GM18508 (cell line): ENCODE data around the gene ATP1B4.

ENCODE experiments used
- ATAC-seq: cut with Tn5 transposase; IDR thresholded peaks from one replicate; pipeline ENCODE4 v1.9.1; 2021; ENCODE audit warnings: moderate number of reproducible peaks; ENCODE audit not compliant: insufficient read depth, unreplicated experiment

Gene ATP1B4

DNA sequence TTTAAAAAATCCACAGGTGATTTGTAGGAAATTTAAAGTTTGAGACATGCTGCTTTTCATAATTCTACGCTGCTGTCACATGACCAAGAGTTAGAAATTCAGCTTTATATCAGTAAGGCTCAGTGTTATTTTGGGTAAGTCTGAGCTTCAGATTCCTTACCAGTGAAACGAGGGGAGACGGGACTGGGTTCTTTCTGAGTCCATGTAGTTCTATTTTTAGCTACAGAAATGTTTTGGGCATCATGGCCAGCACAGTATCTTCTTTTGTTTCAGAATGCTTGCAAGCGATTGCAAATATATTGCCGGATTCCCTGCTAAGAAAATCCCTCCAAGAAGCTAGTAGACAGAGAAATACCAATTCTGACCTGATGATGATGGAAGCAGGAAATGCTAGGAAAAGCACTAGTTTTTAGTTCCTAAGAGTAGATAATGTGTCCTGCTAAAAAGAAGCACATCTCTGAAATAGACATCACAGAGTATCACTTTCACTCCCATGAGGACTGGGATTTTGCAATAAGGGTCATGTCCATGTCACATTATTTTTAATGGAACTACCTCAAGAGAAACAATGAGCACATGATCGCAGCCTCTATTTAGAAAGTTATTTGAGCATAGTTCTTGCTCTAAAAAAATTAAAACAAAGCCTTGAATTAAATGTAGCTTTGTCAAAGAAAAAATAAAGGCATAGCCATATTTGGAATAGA is 10.9 kb downstream of the ATP1B4 start:
- ATAC-seq = no peak

DNA sequence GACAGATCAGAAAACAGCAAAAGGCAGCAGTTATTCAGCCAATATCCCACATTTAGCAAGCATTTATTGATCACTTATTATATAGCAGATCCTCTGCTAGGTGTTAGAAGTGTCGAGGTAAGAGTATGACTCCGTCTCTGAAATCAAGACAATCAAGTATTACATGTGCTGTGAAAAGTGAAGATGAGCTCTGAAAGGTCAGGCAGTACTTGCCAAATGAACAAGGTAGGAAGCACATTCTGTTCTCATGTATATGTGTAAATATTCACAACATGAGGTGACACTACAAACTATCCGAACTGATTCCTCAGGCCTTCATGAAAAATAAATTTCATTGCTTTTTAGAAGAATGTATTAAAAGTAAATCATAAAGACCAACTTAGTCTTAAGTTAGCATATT is 15.3 kb downstream of the ATP1B4 start:
- ATAC-seq = no peak

DNA sequence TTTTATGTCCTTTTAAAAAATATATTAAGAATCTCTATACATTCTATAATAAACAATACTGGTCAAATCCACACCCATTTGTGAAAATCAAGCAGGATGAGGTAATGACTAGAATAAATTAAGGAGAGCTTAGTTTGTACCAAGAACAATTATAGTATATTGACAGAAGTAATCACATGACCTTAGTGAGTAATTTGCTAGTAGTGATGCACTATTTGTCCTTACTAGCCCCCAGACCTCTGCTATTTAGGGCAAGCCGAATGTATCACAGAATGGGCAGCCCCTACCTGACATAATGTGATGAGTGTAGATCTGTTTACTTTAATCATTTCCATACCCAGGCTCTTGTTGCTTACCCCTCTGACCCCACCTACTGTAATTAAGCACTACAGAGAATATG is 15.8 kb downstream of the ATP1B4 start:
- ATAC-seq = no peak

DNA sequence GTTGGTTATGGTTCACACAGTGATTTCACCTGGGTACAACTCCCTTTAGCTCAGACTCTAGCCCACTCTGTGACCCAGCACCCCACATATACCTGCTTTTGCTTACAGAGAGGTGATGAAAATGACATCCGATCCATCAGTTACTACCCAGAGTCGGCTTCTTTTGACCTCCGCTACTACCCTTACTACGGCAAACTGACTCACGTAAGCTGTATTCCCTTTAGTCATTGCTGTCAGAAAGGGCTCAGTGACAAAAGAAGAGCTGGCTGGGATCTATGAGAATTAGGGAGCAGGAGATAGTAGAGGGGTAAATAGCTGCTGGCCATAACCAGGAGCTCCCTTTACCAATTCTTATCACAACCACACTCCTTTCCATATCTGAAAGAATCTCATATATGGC is 16.7 kb downstream of the ATP1B4 start:
- ATAC-seq = no peak

DNA sequence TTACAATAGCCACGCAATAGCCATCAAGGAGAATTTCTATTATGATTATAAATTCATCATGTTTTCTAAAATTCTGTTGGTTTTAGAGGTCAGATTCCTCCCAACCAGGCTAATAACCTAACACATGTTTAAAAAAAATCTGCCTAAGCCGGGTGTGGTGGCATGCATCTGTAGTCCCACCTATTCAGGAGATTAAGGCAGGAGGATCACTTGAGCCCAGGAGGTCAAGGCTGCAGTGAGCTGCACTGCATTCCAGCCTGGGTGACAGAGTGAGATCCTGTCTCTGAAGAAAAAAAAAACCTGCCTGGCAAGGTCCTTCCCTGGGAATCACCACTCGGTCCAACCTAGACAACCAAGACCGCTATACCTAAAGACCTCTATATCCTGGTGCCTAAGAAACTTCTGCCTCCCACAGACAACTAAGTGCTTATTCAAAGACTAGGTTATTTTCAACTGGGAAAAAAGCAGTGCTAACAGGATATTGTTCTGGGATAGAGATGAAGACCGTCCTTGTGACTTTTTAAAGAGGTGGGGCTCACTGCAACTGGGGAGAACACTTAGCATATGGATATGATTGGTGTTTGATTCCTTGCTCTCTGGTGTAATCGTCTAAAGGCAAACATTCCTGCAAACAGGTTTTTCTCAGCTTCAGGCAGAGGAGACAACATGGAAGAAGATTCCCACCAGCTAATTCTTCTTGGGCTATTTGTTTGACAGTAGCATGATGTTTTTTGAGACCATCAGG is 18.2 kb downstream of the ATP1B4 start:
- ATAC-seq = no peak

DNA sequence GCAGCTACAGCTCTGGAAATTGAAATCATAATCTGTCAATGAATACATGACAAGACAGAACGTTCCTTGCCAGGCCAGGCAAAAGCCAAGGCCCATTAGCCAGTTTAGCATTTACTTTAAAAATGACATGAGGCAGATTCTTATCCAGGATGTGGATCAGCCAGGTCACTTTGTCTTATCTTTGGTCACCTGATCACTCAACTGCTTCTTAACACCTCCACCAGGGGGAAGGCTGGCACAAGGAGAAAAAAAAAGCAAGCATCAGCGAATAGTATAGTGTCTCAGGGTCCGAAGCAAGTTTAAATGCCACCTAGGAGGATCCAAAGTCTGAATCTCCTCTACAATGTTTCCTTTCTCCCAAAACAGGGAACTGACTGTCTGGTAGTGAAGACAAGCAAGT is 18.8 kb downstream of the ATP1B4 start:
- peak; percentile 65 for ATAC-seq

DNA sequence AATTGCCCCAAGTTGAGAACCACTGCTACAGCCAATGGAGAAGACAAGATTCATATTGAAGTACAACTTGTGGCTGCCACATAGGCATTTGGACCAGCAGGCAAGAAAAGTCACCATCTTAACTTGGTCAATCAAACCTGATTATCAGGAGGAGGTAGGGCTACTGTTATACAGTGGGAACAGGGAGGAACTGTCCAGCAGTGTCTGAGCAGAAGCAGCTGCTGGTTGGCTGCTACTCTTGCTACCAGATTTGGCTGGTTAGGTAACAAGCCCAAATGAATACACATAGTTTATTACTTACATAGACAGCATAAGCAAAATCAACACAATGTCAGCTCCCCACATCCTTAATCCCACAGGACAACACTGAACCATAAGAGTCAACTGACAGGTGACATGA is 39.4 kb downstream of the ATP1B4 start:
- no peak for ATAC-seq

DNA sequence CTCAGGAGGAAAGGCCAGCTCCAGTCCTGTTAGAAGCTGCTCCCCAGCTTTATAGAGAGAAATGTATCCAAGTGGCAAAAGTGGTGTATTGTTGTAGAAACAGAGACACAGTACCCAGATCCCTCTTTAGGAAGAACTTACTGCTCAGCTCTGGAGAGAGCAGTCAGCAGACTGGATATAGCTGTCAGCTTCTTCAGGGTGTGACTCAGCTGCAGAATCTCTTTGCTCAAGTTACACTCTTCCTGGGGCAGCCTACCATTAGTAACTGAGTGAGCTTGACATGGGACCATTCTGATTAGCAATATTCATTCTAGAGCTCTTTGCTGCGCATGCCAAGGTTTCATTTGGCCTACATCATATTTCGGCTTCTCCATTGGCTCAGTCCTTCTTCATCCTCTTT is 40.5 kb downstream of the ATP1B4 start:
- no peak for ATAC-seq

DNA sequence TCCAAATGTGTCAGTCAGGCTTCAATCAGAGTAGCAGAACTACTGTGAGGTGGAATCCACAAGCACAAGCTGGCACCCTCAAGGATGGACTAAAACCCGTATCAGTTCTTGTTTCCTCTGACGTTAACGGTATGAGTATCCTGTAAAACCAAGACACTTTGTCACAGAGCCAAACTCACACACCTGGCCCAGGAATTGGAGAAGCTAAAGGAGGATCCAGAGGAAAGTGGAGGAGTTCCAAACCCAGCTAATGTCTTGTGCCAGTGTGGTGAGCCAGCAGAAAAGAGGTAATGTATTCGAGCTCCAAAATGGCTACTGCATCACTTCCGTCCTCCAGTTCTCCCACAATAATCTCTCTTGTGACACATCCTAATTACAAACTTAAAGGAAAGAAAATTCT is 44.7 kb downstream of the ATP1B4 start:
- ATAC-seq = no peak

DNA sequence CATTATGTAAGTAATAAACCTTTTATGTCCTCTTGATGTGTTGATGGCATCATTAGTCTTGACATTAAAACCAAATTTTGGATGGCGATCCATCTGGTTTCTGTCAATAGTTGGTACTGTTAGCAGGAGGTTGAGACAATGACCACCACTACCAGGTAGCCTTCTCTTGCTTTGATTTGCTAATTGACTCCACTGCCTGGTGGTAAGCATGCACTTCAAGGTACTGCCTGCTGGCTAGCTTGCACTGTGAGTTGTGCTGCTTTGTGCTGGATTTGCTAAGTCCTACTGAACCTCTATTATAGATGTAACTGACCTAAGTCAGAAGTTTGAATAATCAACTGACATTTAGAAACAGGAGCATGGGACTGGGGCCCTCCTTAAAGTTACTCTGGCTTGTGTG is 46.3 kb downstream of the ATP1B4 start:
- ATAC-seq = no peak

DNA sequence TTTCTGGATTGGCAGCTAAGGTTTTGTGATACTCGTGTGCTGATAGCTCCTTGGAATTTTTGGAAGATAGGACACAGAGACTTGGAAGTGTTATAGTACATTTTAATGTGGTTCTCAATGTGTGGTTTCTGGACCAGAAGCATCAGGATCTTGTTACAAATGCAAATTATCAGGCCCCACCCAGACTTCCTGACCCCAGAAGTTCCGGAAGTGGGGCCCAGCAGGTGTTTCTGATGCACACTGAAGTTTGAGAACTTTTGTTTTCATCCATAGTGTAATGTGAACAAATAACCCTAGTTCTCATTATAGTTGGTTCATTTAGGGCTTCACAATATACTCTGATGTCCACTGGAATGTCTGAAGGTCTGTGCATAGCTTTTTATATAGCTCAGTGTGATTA is 57.6 kb downstream of the ATP1B4 start:
- no peak for ATAC-seq

DNA sequence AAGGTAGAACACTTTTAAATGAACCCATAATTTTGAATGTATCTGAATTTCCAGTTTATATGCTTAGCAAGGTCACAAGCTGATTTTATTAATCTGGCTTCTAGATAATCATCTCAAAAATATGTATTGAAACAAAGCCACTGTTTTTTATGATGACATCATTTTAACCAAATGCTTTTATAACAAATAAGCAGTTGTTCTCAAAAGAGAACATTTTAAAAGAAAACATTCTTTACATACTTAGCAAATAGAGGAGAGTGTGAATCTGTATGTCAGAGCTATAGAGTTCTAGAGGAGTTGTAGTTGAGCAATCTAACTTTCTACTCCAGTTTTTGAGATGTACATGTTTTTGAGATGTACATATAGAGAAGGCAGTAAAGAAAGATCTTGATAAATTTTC is 64.7 kb downstream of the ATP1B4 start:
- ATAC-seq = no peak

DNA sequence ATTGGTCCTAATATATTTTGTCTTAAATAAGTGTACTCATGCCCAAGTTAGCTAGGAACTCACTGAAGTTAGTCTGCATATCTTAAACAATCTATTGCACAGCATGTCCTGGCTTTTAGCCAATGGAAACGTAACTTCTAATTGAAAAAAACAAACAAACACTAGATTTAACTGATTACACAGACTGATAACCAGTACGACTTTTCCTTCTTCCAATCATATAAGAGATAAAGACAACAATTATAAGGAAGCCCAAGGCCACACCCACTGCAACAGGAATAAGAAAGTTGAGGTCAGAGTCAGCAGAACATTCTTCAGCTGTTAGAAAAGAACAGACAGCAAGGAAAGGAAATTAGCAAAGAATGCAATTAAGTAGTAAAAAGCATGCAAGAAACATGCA is 66.4 kb downstream of the ATP1B4 start:
- ATAC-seq = no peak

DNA sequence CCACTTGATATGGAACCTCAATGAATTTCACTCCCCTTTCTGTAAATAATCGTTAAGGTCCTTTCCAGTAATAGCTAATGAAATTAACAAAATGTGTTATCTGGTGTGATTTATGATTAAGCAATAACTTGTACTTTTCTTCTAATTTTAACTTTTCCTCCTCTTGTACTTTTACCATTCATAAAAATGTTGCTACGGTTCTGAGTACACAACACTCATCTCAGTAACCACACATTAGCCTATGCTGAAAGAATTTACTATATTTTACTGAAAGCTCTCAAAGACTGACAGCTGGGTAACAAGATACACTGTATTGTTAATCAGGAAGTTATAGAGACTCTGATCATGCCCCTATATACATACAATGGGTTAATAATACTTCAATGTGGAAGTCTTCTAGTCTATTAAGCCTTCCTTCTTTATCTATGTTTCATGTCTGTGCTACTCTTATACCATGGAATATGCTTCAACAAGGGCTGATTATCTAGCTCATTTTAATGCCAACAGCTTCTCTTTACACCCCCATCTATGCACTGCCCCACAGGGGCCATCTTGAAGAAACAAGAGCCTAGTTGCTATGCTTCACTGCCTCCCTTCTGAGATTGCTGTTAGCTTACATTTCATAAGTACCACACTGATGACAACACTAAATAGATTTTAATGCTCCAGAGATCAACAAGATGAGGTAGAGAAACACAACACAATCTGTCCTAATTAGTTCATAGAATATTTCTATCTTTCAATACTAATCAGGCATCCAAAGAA is 68.1 kb downstream of the ATP1B4 start:
- ATAC-seq = peak; percentile 85
